Activated B cell treated with CpG ODN at 0.5 μM for 24 hours (primary cell): ENCODE measurements around the gene ATPAF2. TPM values are rescaled to one million over a fixed set of nuclear protein-coding genes. Genes with fewer than 3 reads are reported as not detected.

ENCODE experiments used
- ATAC-seq: fragments of 200-7000 bp; cut with Tn5 transposase; one replicate; pipeline ENCODE4 v1.10.0; 2021; ENCODE audit warnings: low read depth, mild to moderate bottlenecking, moderate library complexity
- CTCF ChIA-PET: fragments of 350-600 bp; sonication (Branson Sonifier 250); formaldehyde crosslinking; loops from one replicate; lab custom pipeline; 2021; ENCODE audit warnings: antibody characterized with exemption; lab: Charles Lee
- POLR2A ChIA-PET: fragments of 350-600 bp; sonication (Branson Sonifier 250); formaldehyde crosslinking; loops from one replicate; lab custom pipeline; 2021; ENCODE audit warnings: antibody characterized with exemption; lab: Charles Lee
- DNase-seq: peaks from one replicate; pipeline ENCODE4 v3.0.0; 2022
- H3K27ac Mint-ChIP-seq: one replicate; pipeline ENCODE4 v1.8.0; 2020; ENCODE audit warnings: mixed read lengths
- H3K27me3 Mint-ChIP-seq: one replicate; pipeline ENCODE4 v1.8.0; 2021; ENCODE audit warnings: mixed read lengths
- H3K36me3 Mint-ChIP-seq: one replicate; pipeline ENCODE4 v1.8.0; 2021; ENCODE audit warnings: low read depth, mixed read lengths
- H3K4me1 Mint-ChIP-seq: one replicate; pipeline ENCODE4 v1.8.0; 2021; ENCODE audit warnings: mixed read lengths
- H3K4me3 Mint-ChIP-seq: one replicate; pipeline ENCODE4 v1.8.0; 2020; ENCODE audit warnings: mild to moderate bottlenecking, mixed read lengths
- H3K9me3 Mint-ChIP-seq: one replicate; pipeline ENCODE4 v1.8.0; 2020; ENCODE audit warnings: mixed read lengths
- CTCF ChIP-seq: fragments of 200-600 bp; IDR thresholded peaks from one replicate; pipeline ENCODE4 v1.8.0; 2022; ENCODE audit warnings: antibody characterized with exemption, mild to moderate bottlenecking
- intact Hi-C: fragments of 100-400 bp; cut with micrococcal nuclease; formaldehyde crosslinking; loops from one replicate; pipeline ENCODE4 v1.15.1; 2024
- total RNA-seq: library from RNA; stranded (reverse); gene quantifications from 2 replicates; pipeline ENCODE4 v1.2.3, GENCODE V29; 2022

Gene ATPAF2
- total RNA-seq, 1 donor from 2014 or later = 69.1 TPM

- Mint-ChIP-seq H3K27me3 (no peaks in the 10 kb centered on the region), H3K4me3 (no peak overlapping the region), H3K9me3 (no peaks in the 10 kb centered on the region), H3K27ac (no peak overlapping the region), H3K36me3 (peaks cover 41% of the 10 kb centered on the region), H3K4me1 (no peaks in the 10 kb centered on the region)
- DNase-seq = no peak
- ChIA-PET CTCF (interaction anchor here (1.0 kb wide), 1 partner anchor 9 kb away, joined by 3 read pairs; no protein-coding TSS in a partner anchor), POLR2A (no interaction called here)
- no peak for ATAC-seq
- intact Hi-C loops = no loop called here
- TF ChIP-seq CTCF = no peak
Observed at GRCh38 chr17:18066866-18067265, 27.9 kb upstream of the ATPAF2 start.

- no peaks in the 10 kb centered on the region for H3K9me3 Mint-ChIP-seq
- peaks cover 49% of the 10 kb centered on the region for H3K36me3 Mint-ChIP-seq
- no peak for ATAC-seq
- POLR2A ChIA-PET = no interaction called here
- intact Hi-C loops = no loop called here
- H3K4me3 Mint-ChIP-seq = no peak overlapping the region
- CTCF ChIA-PET = no interaction called here
- H3K27me3 Mint-ChIP-seq = no peaks in the 10 kb centered on the region
- no peak overlapping the region for H3K27ac Mint-ChIP-seq
- no peak for DNase-seq
- H3K4me1 Mint-ChIP-seq = no peaks in the 10 kb centered on the region
- TF ChIP-seq CTCF = no peak
Observed at GRCh38 chr17:18065546-18065945, 26.6 kb upstream of the ATPAF2 start.

- H3K9me3 Mint-ChIP-seq = no peaks in the 10 kb centered on the region
- H3K27ac Mint-ChIP-seq = no peak overlapping the region
- ChIA-PET POLR2A (no interaction called here), CTCF (no interaction called here)
- no peaks in the 10 kb centered on the region for H3K27me3 Mint-ChIP-seq
- intact Hi-C loops = no loop called here
- no peak overlapping the region for H3K4me3 Mint-ChIP-seq
- no peak for DNase-seq
- ATAC-seq = no peak
- H3K36me3 Mint-ChIP-seq = peaks cover 61% of the 10 kb centered on the region
- no peaks in the 10 kb centered on the region for H3K4me1 Mint-ChIP-seq
- TF ChIP-seq CTCF = no peak
Observed at GRCh38 chr17:18064053-18064452, 25.1 kb upstream of the ATPAF2 start.

GRCh38 chr17:18059283-18059682, 20.3 kb upstream of the ATPAF2 start:
- H3K27me3 Mint-ChIP-seq = no peaks in the 10 kb centered on the region
- intact Hi-C loops = no loop called here
- no peak for DNase-seq
- H3K36me3 Mint-ChIP-seq = peaks cover 77% of the 10 kb centered on the region
- no peak overlapping the region for H3K4me3 Mint-ChIP-seq
- no peak overlapping the region for H3K27ac Mint-ChIP-seq
- no peaks in the 10 kb centered on the region for H3K9me3 Mint-ChIP-seq
- ATAC-seq = no peak
- no peak for TF ChIP-seq CTCF
- ChIA-PET POLR2A (interaction anchor here (0.8 kb wide), 1 partner anchor 348 kb away, joined by 9 read pairs; no protein-coding TSS in a partner anchor), CTCF (no interaction called here)
- no peaks in the 10 kb centered on the region for H3K4me1 Mint-ChIP-seq

- Mint-ChIP-seq H3K4me1 (no peaks in the 10 kb centered on the region), H3K36me3 (peaks cover 59% of the 10 kb centered on the region), H3K4me3 (no peak overlapping the region), H3K9me3 (no peaks in the 10 kb centered on the region), H3K27me3 (no peaks in the 10 kb centered on the region), H3K27ac (no peak overlapping the region)
- no peak for ATAC-seq
- intact Hi-C loops = no loop called here
- CTCF ChIA-PET = no interaction called here
- no peak for DNase-seq
- TF ChIP-seq CTCF = no peak
- POLR2A ChIA-PET = no interaction called here
Observed at GRCh38 chr17:18056214-18056613, 17.2 kb upstream of the ATPAF2 start.
